Esophagus squamous epithelium (tissue), 5 donors: ENCODE measurements around the gene CFAP20DC. TPM values are rescaled to one million over a fixed set of nuclear protein-coding genes. Genes with fewer than 3 reads are reported as not detected.

Source experiments
- DNase-seq: peaks from one replicate; lab custom pipeline; 2025; lab: John Stamatoyannopoulos, UW
- H3K27ac ChIP-seq, 4 donors: fragments of 200-600 bp; sonication (generic); one replicate each; pipeline ENCODE4 v1.5.1; 2016 to 2019; ENCODE audit warnings: mild to moderate bottlenecking in 1 of 4
- H3K27me3 ChIP-seq, 4 donors: fragments of 200-600 bp; sonication (generic); 1 replicate in 3 of 4; 2 replicates in 1 of 4; pipeline versions ENCODE4 v1.5.1 to v1.6.0; 2017 to 2021; ENCODE audit warnings: antibody characterized with exemption in 1 of 4
- H3K36me3 ChIP-seq, 3 donors: fragments of 200-600 bp; sonication (generic); one replicate each; pipeline ENCODE4 v1.5.1; 2016 to 2019
- H3K4me1 ChIP-seq, 3 donors: fragments of 200-600 bp; sonication (generic); one replicate each; pipeline ENCODE4 v1.5.1; 2017 to 2019
- H3K4me3 ChIP-seq, 4 donors: fragments of 200-600 bp; sonication (generic); 1 replicate in 3 of 4; 2 replicates in 1 of 4; pipeline ENCODE4 v1.5.1; 2016 to 2019; ENCODE audit warnings: mild to moderate bottlenecking in 2 of 4, moderate library complexity in 1 of 4
- H3K9me3 ChIP-seq, 3 donors: fragments of 200-600 bp; sonication (generic); one replicate each; pipeline ENCODE4 v1.5.1; 2016 to 2019
- CTCF ChIP-seq, 6 experiments: fragments of 450-650 bp in 4 of 6; fragments of 200-600 bp in 2 of 6; sonication (generic) in 2 of 6; IDR thresholded peaks; one replicate each; pipeline ENCODE4 v1.5.1; 2016 to 2019; ENCODE audit warnings: antibody characterized with exemption in 6 of 6, mild to moderate bottlenecking in 4 of 6, moderate library complexity in 4 of 6
- POLR2A ChIP-seq, 4 donors: fragments of 450-650 bp; IDR thresholded peaks; one replicate each; pipeline ENCODE4 v1.6.1; 2017; ENCODE audit warnings: antibody characterized with exemption in 4 of 4, mild to moderate bottlenecking in 4 of 4, moderate library complexity in 3 of 4
- WGBS, 2 donors: methylation state at CpG; one replicate each; pipeline ENCODE4 v1.1.5; 2018; 5-methylcytosine and 5-hydroxymethylcytosine counted together
- intact Hi-C: fragments of 100-400 bp; cut with DNase I; formaldehyde crosslinking; loops from one replicate; pipeline ENCODE4 v1.15.0; 2022
- total RNA-seq, 4 donors: library from RNA; depleted of rRNA; stranded (reverse); fragments of >200 nt; gene quantifications; one replicate each; pipeline ENCODE4 v1.1.0, GENCODE V29; 2016
- donor health status: DM: yes; HTN: yes; CAD: no.

The CFAP20DC gene
- total RNA-seq, 4 donors from 2014 or later = 9.8 to 15.5 (median 10.8) TPM

GRCh38 chr3:58792921-58793451 lies 256.8 kb downstream of the CFAP20DC start:
- TF ChIP-seq CTCF (IDR thresholded peaks at IDR 0.05) (no peak), POLR2A (IDR thresholded peaks at IDR 0.05) (no peak)
- no peaks in the 10 kb centered on the region for H3K9me3 ChIP-seq
- no peak overlapping the region for H3K4me3 ChIP-seq
- no peaks in the 10 kb centered on the region for H3K4me1 ChIP-seq
- H3K27me3 ChIP-seq = no peaks in the 10 kb centered on the region
- 22 to 59% methylated on average over 2 of the region's 2 CpGs for WGBS, 2 donors
- no peak overlapping the region for H3K27ac ChIP-seq
- DNase-seq = no peak
- H3K36me3 ChIP-seq = no peaks in the 10 kb centered on the region
- intact Hi-C loops = no loop called here

GRCh38 chr3:58789385-58789784 lies 260.4 kb downstream of the CFAP20DC start:
- intact Hi-C loops = no loop called here
- no peaks in the 10 kb centered on the region for H3K9me3 ChIP-seq
- no peak for TF ChIP-seq CTCF (IDR thresholded peaks at IDR 0.05)
- no peak for TF ChIP-seq POLR2A (IDR thresholded peaks at IDR 0.05)
- no peaks in the 10 kb centered on the region for H3K36me3 ChIP-seq
- no peaks in the 10 kb centered on the region for H3K4me1 ChIP-seq
- no peak overlapping the region for H3K27ac ChIP-seq
- no peaks in the 10 kb centered on the region for H3K27me3 ChIP-seq
- no peak overlapping the region for H3K4me3 ChIP-seq
- no peak for DNase-seq

GRCh38 chr3:58784888-58785287 lies 264.9 kb downstream of the CFAP20DC start:
- no peak for TF ChIP-seq POLR2A (IDR thresholded peaks at IDR 0.05)
- no peak for TF ChIP-seq CTCF (IDR thresholded peaks at IDR 0.05)
- intact Hi-C loops = no loop called here
- H3K27ac ChIP-seq = no peak overlapping the region
- no peaks in the 10 kb centered on the region for H3K27me3 ChIP-seq
- peaks cover 0 to 9% (median 5%) of the 10 kb centered on the region in 3 donors for H3K9me3 ChIP-seq
- H3K36me3 ChIP-seq = no peaks in the 10 kb centered on the region
- no peak for DNase-seq
- WGBS, 2 donors = 66 to 77% methylated on average over 6 of the region's 6 CpGs
- no peaks in the 10 kb centered on the region for H3K4me1 ChIP-seq
- no peak overlapping the region for H3K4me3 ChIP-seq

- H3K9me3 ChIP-seq = peaks cover 0 to 14% (median 8%) of the 10 kb centered on the region in 3 donors
- H3K4me3 ChIP-seq = no peak overlapping the region
- intact Hi-C loops = no loop called here
- H3K27ac ChIP-seq = no peak overlapping the region
- H3K27me3 ChIP-seq = no peaks in the 10 kb centered on the region
- 75 to 86% methylated on average over 4 of the region's 4 CpGs for WGBS, 2 donors
- no peaks in the 10 kb centered on the region for H3K4me1 ChIP-seq
- H3K36me3 ChIP-seq = no peaks in the 10 kb centered on the region
- TF ChIP-seq POLR2A (IDR thresholded peaks at IDR 0.05) = no peak
- no peak for TF ChIP-seq CTCF (IDR thresholded peaks at IDR 0.05)
- no peak for DNase-seq
Observed at GRCh38 chr3:58784425-58784824, 265.4 kb downstream of the CFAP20DC start.

GRCh38 chr3:58783845-58784244 lies 266.0 kb downstream of the CFAP20DC start:
- intact Hi-C loops = no loop called here
- TF ChIP-seq POLR2A (IDR thresholded peaks at IDR 0.05) (no peak), CTCF (IDR thresholded peaks at IDR 0.05) (no peak)
- WGBS, 2 donors = 86 to 93% methylated on average over 2 of the region's 2 CpGs
- Histone ChIP-seq H3K9me3 (peaks cover 0 to 18% (median 10%) of the 10 kb centered on the region in 3 donors), H3K36me3 (no peaks in the 10 kb centered on the region), H3K4me1 (no peaks in the 10 kb centered on the region), H3K27me3 (no peaks in the 10 kb centered on the region), H3K4me3 (no peak overlapping the region), H3K27ac (no peak overlapping the region)
- no peak for DNase-seq
